Measurements from ENCODE around the gene NPW.

NPW gene

GRCh38 chr16:1976216-1976520 is 43.4 kb upstream of the NPW start:
- TF ChIP-seq CTCF (IDR thresholded peaks at IDR 0.05): no peak
- no peak for TF ChIP-seq ZFX (IDR thresholded peaks at IDR 0.05; ENCODE audit: borderline replicate concordance)
- no peak overlapping the region for H3K27ac ChIP-seq

- TF ChIP-seq ZFX (IDR thresholded peaks at IDR 0.05; ENCODE audit: borderline replicate concordance) (no peak), CTCF (IDR thresholded peaks at IDR 0.05) (no peak)
- peak overlapping the region; percentile 96 for H3K27ac ChIP-seq
These were observed 42.4 kb upstream of the NPW start for GRCh38 chr16:1976951-1977874.

DNA sequence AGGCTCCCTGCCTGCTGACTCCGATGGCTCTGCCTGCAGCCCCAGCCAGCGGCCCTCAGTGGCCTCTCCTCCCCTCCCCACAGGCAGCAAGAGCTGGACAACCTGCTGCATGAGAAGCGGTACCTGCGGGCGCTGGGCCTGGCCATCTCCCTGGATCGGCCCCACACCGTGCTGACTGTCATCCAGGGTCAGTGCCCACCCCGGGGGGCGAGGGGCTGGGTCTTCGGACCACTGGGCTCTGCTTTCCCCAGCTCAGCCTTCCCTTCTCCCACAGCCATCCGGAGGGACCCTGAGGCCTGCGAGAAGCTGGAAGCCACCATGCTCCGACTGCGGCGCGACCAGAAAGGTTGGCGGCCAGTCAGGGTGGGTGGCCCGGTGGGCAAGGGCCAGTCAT is 41.7 kb upstream of the NPW start:
- no peak for TF ChIP-seq ZFX (IDR thresholded peaks at IDR 0.05; ENCODE audit: borderline replicate concordance)
- no peak for TF ChIP-seq CTCF (IDR thresholded peaks at IDR 0.05)
- peak overlapping the region; percentile 96 for H3K27ac ChIP-seq

GRCh38 chr16:1978476-1979120 is 41.0 kb upstream of the NPW start:
- no peak for TF ChIP-seq CTCF (IDR thresholded peaks at IDR 0.05)
- TF ChIP-seq ZFX (IDR thresholded peaks at IDR 0.05; ENCODE audit: borderline replicate concordance): no peak

DNA sequence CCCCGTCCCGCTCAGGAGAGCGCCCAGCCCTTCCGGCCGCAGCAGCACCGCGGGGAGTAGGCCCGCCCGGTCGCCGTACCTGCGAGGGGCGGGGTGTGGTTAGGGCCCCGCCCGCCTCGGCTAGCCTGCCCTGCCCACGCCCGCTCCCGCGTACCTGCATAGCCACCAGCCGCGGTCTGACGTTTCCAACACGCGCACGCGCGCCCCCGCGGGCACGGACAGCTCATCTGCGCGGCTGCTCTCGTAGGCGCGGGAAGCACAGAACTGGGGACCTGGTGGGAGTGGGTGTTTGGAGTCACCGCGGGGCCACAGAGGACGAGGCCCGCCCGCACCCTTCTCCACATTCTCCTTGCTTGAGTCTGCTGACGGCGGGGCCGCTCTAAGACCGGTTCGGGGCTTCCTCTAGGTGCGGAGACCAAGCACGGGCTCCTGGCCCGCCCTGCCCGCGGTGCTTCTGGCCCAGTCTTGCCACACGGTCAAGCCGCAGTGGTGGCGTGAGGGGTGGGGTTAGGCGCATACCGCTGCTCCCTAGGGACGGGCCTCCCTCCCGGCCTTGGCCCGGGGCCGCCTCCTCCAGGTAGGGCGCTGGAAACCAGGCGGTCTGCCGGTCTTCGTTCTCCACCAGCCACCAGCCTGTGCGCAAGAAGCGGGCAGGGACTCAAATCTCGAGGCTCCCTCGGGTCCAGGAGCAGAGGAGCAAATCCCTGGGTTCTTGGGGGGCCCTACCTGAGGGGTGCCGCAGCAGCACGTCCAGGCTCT is 40.1 kb upstream of the NPW start:
- TF ChIP-seq CTCF (IDR thresholded peaks at IDR 0.05) (no peak), ZFX (IDR thresholded peaks at IDR 0.05; ENCODE audit: borderline replicate concordance) (no peak)
- H3K27ac ChIP-seq: peak overlapping the region; percentile 96

More at GRCh38 chr16:1978476-1979120, 41.0 kb upstream of the NPW start:
- H3K27ac ChIP-seq: peak overlapping the region; percentile 96

DNA sequence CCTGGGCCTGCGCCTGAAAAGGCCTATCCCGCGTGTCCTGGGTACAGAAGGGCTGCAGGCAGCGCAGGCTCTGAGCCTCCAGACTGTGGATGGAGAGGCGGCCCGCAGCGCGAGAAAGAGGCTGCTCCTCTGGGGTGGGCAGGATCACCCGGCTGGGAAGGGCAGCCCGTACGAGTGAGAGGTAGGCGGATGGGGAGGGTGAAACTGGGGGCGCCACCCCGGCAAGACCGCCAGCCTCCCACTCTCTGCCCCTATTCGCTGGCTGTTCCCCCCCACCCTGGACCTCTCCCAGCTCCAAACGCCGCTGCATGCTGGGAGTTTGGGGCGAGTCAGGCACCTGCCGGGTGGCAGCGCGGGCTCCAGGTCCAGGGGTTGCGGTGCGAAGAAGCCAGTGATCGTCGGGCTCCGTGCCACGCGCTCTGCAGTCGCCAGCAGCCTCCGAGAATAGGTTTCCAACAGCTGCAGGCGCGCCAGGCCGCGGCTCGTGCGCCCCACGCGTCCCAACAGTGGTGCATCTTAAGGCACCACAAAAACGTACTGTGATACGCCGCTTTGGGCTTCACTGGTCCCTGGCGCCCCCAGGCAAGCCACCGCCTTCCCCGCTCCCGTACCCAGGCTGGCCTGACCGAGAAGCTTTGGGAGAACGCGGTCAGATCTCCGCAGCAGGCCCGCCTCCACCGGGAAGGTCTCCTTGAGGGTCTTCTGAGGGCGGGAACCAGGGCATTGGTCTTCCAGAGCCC is 39.4 kb upstream of the NPW start:
- H3K27ac ChIP-seq: peak overlapping the region; percentile 96
- TF ChIP-seq CTCF (IDR thresholded peaks at IDR 0.05) (no peak), ZFX (IDR thresholded peaks at IDR 0.05; ENCODE audit: borderline replicate concordance) (no peak)
